Tibial nerve (tissue), 4 donors: ENCODE results near the gene ADAMTS3. TPM values are rescaled to one million over a fixed set of nuclear protein-coding genes. Genes with fewer than 3 reads are reported as not detected.

Source experiments
- DNase-seq, 2 donors: peaks; one replicate each; pipeline ENCODE4 v3.0.0-alpha.2; 2019; ENCODE audit warnings: low spot score in 2 of 2
- H3K27ac ChIP-seq, 4 donors: fragments of 200-600 bp; sonication (generic) in 3 of 4; one replicate each; pipeline ENCODE4 v1.5.1; 2017 to 2019; ENCODE audit warnings: mild to moderate bottlenecking in 1 of 4
- H3K27me3 ChIP-seq, 2 donors: fragments of 200-600 bp; sonication (generic) in 1 of 2; one replicate each; pipeline versions ENCODE4 v1.5.1 to v1.6.0; 2017 to 2019
- H3K36me3 ChIP-seq, 3 donors: fragments of 200-600 bp; sonication (generic); one replicate each; pipeline ENCODE4 v1.5.1; 2018 to 2019
- H3K4me1 ChIP-seq, 4 donors: fragments of 200-600 bp; sonication (generic) in 3 of 4; one replicate each; pipeline ENCODE4 v1.5.1; 2017 to 2019
- H3K4me3 ChIP-seq, 4 donors: fragments of 200-600 bp; sonication (generic) in 3 of 4; one replicate each; pipeline ENCODE4 v1.5.1; 2017 to 2019; ENCODE audit warnings: mild to moderate bottlenecking in 1 of 4, moderate library complexity in 1 of 4
- H3K9me3 ChIP-seq, 4 donors: fragments of 200-600 bp; sonication (generic) in 3 of 4; one replicate each; pipeline ENCODE4 v1.5.1; 2017 to 2019
- EP300 ChIP-seq, 2 donors: sonication (generic); formaldehyde crosslinking; IDR thresholded peaks; one replicate each; pipeline ENCODE4 v1.6.1; 2017; ENCODE audit warnings: antibody characterized with exemption in 2 of 2, mild to moderate bottlenecking in 1 of 2
- POLR2A ChIP-seq, 2 donors: fragments of 450-650 bp; IDR thresholded peaks; one replicate each; pipeline ENCODE4 v1.6.1; 2017; ENCODE audit warnings: antibody characterized with exemption in 2 of 2, mild to moderate bottlenecking in 2 of 2, moderate library complexity in 2 of 2
- WGBS, 2 donors: methylation state at CpG; one replicate each; pipeline ENCODE4 v1.1.5; 2018; 5-methylcytosine and 5-hydroxymethylcytosine counted together
- total RNA-seq, 4 donors: library from RNA; depleted of rRNA; stranded (reverse); fragments of >200 nt; gene quantifications; one replicate each; pipeline ENCODE4 v1.1.0, GENCODE V29; 2016
- TF ChIP-seq, protein P1 (sequence below), 5 experiments: fragments of 200-600 bp in 3 of 5; fragments of 450-650 bp in 2 of 5; sonication (generic) in 3 of 5; IDR thresholded peaks; one replicate each; pipeline ENCODE4 v1.5.1; 2016 to 2019; ENCODE audit warnings: antibody characterized with exemption in 5 of 5, mild to moderate bottlenecking in 3 of 5, moderate library complexity in 2 of 5

ADAMTS3 gene
- total RNA-seq, 4 donors from 2014 or later: 1.7 to 4.3 (median 2.4) TPM

DNA sequence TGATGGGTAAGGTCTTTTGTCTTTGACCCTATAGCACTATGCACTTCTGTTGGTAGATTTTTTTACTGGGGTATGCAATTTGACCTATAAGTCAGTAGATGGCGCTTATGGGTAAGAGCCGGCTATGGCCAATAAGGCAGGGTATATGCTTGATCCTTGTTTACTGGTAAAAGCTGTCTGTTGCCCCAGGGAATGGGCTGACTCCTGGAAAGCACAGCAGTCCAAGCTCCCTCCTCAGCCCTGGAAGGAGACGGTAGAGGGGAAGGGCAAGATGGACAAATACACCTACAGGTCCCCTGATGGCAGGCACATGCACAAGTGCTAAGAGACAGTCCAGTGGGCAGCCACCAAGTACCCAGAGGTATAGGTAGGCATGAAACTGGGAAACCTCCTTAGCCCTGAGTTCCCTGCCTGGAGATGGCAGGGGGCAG lies 63.7 kb downstream of the ADAMTS3 start:
- H3K27me3 ChIP-seq: no peaks in the 10 kb centered on the region
- H3K27ac ChIP-seq: no peak overlapping the region
- TF ChIP-seq, protein P1, sequence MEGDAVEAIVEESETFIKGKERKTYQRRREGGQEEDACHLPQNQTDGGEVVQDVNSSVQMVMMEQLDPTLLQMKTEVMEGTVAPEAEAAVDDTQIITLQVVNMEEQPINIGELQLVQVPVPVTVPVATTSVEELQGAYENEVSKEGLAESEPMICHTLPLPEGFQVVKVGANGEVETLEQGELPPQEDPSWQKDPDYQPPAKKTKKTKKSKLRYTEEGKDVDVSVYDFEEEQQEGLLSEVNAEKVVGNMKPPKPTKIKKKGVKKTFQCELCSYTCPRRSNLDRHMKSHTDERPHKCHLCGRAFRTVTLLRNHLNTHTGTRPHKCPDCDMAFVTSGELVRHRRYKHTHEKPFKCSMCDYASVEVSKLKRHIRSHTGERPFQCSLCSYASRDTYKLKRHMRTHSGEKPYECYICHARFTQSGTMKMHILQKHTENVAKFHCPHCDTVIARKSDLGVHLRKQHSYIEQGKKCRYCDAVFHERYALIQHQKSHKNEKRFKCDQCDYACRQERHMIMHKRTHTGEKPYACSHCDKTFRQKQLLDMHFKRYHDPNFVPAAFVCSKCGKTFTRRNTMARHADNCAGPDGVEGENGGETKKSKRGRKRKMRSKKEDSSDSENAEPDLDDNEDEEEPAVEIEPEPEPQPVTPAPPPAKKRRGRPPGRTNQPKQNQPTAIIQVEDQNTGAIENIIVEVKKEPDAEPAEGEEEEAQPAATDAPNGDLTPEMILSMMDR (IDR thresholded peaks at IDR 0.05): peak; percentile 24 to 45 (median 33)
- no peak for TF ChIP-seq EP300 (IDR thresholded peaks at IDR 0.05)
- no peaks in the 10 kb centered on the region for H3K36me3 ChIP-seq
- H3K9me3 ChIP-seq: peaks cover 0 to 7% (median 1%) of the 10 kb centered on the region in 4 donors
- H3K4me3 ChIP-seq: no peak overlapping the region
- 0 to 3% methylated on average over 3 of the region's 3 CpGs for whole genome bisulfite sequencing, 2 donors
- DNase-seq: no peak
- no peaks in the 10 kb centered on the region for H3K4me1 ChIP-seq

DNA sequence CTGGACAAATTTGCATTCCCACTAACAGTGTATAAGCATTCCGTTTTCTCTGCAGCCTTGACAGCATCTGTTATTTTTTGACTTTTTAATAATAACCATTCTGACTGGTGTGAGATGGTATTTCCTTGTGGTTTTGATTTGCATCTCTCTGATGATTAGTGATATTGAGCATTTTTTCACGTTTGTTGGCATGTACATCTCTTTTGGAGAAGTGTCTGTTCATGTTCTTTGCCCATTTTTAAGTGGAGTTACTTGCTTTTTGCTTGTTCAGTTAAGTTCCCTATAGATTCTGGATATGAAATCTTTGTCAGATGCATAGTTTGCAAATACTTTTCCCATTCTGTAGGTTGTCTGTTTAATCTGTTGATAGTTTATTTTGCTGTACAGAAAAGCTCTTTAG lies 68.8 kb downstream of the ADAMTS3 start:
- Histone ChIP-seq H3K36me3 (no peaks in the 10 kb centered on the region), H3K4me1 (no peaks in the 10 kb centered on the region), H3K27ac (no peak overlapping the region), H3K27me3 (no peaks in the 10 kb centered on the region), H3K9me3 (peaks cover 0 to 11% (median 1%) of the 10 kb centered on the region in 4 donors), H3K4me3 (no peak overlapping the region)
- no peak for DNase-seq
- TF ChIP-seq POLR2A (IDR thresholded peaks at IDR 0.05) (no peak), EP300 (IDR thresholded peaks at IDR 0.05) (no peak)
- TF ChIP-seq, protein P1 (IDR thresholded peaks at IDR 0.05): no peak
- 69 to 87% methylated on average over 2 of the region's 2 CpGs for WGBS, 2 donors

DNA sequence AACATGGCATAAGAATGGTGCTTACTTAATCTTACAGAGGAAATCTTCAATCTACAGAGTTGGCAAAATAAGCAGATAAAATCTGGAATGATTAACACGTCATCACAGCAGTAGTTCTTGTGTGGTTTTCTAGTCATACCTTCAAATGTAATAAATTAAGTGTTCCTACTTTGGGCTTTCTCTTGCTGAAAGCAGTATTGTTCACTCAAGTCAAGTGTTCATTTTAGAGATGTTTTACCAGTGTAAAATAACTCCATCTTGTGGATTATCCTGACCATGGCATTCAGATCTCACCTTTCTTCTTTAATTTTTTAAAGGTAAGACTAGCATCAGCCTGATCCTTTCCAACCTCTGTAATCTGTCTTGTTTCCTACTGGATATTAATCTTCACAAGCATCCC lies 72.9 kb downstream of the ADAMTS3 start:
- no peak overlapping the region for H3K27ac ChIP-seq
- TF ChIP-seq POLR2A (IDR thresholded peaks at IDR 0.05) (no peak), EP300 (IDR thresholded peaks at IDR 0.05) (no peak)
- TF ChIP-seq, protein P1 (IDR thresholded peaks at IDR 0.05): no peak
- WGBS, 2 donors: 50 to 54% methylated on average over 1 of the region's 1 CpG
- H3K27me3 ChIP-seq: no peaks in the 10 kb centered on the region
- no peak for DNase-seq
- no peaks in the 10 kb centered on the region for H3K4me1 ChIP-seq
- H3K9me3 ChIP-seq: peaks cover 0 to 25% (median 1%) of the 10 kb centered on the region in 4 donors
- no peak overlapping the region for H3K4me3 ChIP-seq
- H3K36me3 ChIP-seq: no peaks in the 10 kb centered on the region

DNA sequence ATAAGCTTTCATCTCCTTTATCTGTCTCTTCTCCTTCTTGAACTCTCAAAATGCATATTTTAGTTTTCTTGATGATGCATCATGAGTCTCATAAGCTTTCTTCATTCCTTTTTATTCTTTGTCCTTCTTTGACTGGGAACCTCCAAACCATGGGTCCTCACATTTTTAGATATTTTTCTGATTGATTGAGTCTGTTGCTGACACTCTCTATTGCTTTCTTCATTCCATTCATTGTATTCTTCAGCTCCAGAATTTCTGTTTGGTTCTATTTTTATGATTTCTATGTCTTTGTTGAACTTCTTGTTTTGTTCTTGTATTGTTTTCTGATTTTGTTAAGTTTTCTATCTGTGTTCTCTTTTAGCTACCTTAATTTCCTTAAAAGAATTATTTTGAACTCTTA lies 74.9 kb downstream of the ADAMTS3 start:
- no peak for TF ChIP-seq EP300 (IDR thresholded peaks at IDR 0.05)
- TF ChIP-seq POLR2A (IDR thresholded peaks at IDR 0.05): no peak
- TF ChIP-seq, protein P1 (IDR thresholded peaks at IDR 0.05): no peak
- no peak for DNase-seq
- H3K4me3 ChIP-seq: no peak overlapping the region
- no peak overlapping the region for H3K27ac ChIP-seq
- H3K9me3 ChIP-seq: peaks cover 0 to 14% (median 0%) of the 10 kb centered on the region in 4 donors
- H3K4me1 ChIP-seq: no peaks in the 10 kb centered on the region
- no peaks in the 10 kb centered on the region for H3K27me3 ChIP-seq
- no peaks in the 10 kb centered on the region for H3K36me3 ChIP-seq

DNA sequence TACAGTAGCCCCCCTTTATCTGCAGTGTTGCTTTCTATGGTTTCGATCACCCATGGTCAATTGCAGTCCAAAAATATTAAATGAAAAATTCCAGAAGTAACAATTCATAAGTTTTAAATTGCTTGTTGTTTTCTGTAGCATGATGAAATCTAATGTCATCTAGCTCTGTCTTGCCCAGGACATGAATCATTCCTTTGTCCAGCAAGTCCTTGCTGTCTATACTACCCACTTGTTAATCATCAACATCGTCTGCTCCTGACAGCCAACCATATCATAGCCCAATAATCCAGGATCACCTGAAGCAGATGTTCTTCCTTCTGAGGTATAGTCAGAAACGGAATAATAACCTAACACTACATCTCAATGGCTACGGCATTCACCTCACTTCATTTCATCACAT lies 79.8 kb downstream of the ADAMTS3 start:
- no peak overlapping the region for H3K27ac ChIP-seq
- no peak for TF ChIP-seq POLR2A (IDR thresholded peaks at IDR 0.05)
- TF ChIP-seq, protein P1 (IDR thresholded peaks at IDR 0.05): no peak
- TF ChIP-seq EP300 (IDR thresholded peaks at IDR 0.05): no peak
- H3K27me3 ChIP-seq: no peaks in the 10 kb centered on the region
- peaks cover 0 to 4% (median 0%) of the 10 kb centered on the region in 4 donors for H3K9me3 ChIP-seq
- no peak overlapping the region for H3K4me3 ChIP-seq
- DNase-seq: no peak
- H3K4me1 ChIP-seq: no peaks in the 10 kb centered on the region
- no peaks in the 10 kb centered on the region for H3K36me3 ChIP-seq
- WGBS, 2 donors: 46 to 61% methylated on average over 4 of the region's 4 CpGs
